GM23338 (cell line): ENCODE results near the gene SLC26A6. TPM values are rescaled to one million over a fixed set of nuclear protein-coding genes. Genes with fewer than 3 reads are reported as not detected.

Source experiments
- ATAC-seq: fragments of 200-7000 bp; cut with Tn5 transposase; 3 replicates; pipeline ENCODE4 v1.9.1; 2020
- DNase-seq: peaks from one replicate; pipeline ENCODE4 v3.0.0-alpha.2; 2015; ENCODE audit warnings: low spot score
- H2AFZ ChIP-seq: fragments of 200-600 bp; sonication (generic); 2 replicates; pipeline ENCODE4 v1.8.0; 2016; ENCODE audit warnings: antibody characterized with exemption, mild to moderate bottlenecking, moderate library complexity
- H3F3A ChIP-seq: fragments of 200-600 bp; sonication (generic); replicated peaks from 2 replicates; pipeline ENCODE4 v1.8.0; 2017; ENCODE audit warnings: antibody characterized with exemption, mixed run types, low read depth
- H3K27ac ChIP-seq: fragments of 200-600 bp; sonication (generic); 2 replicates; pipeline ENCODE4 v1.6.1; 2016; ENCODE audit warnings: low read depth
- H3K27me3 ChIP-seq: fragments of 200-600 bp; sonication (generic); 2 replicates; pipeline ENCODE4 v1.8.0; 2016; ENCODE audit warnings: mild to moderate bottlenecking, mixed run types, moderate library complexity; ENCODE audit not compliant: insufficient read depth
- H3K36me3 ChIP-seq: fragments of 200-600 bp; sonication (generic); 2 replicates; pipeline ENCODE4 v1.8.0; 2016; ENCODE audit warnings: mild to moderate bottlenecking; ENCODE audit not compliant: insufficient read depth
- H3K4me1 ChIP-seq: fragments of 200-600 bp; sonication (generic); 2 replicates; pipeline ENCODE4 v1.8.0; 2016; ENCODE audit warnings: mild to moderate bottlenecking, moderate library complexity; ENCODE audit not compliant: insufficient read depth
- H3K4me2 ChIP-seq: fragments of 200-600 bp; sonication (generic); 2 replicates; pipeline ENCODE4 v1.7.1; 2017; ENCODE audit warnings: mixed run types
- H3K4me3 ChIP-seq: fragments of 200-600 bp; sonication (generic); 2 replicates; pipeline ENCODE4 v1.6.1; 2016; ENCODE audit warnings: mixed run types
- H3K79me2 ChIP-seq: fragments of 200-600 bp; sonication (generic); replicated peaks from 2 replicates; pipeline ENCODE4 v1.8.0; 2017; ENCODE audit warnings: mild to moderate bottlenecking; ENCODE audit not compliant: insufficient read depth
- H3K9me2 ChIP-seq: fragments of 200-600 bp; sonication (generic); 2 replicates; pipeline ENCODE4 v1.8.0; 2017; ENCODE audit not compliant: insufficient read depth
- H4K20me1 ChIP-seq: fragments of 200-600 bp; sonication (generic); replicated peaks from 2 replicates; pipeline ENCODE4 v1.8.0; 2017; ENCODE audit warnings: mild to moderate bottlenecking; ENCODE audit not compliant: insufficient read depth
- H3K27ac Mint-ChIP-seq: 2 replicates; pipeline ENCODE4 v1.8.0; 2020; ENCODE audit warnings: inconsistent platforms, mild to moderate bottlenecking, moderate library complexity, mixed read lengths
- H3K27me3 Mint-ChIP-seq: 3 replicates; pipeline ENCODE4 v1.8.0; 2022; ENCODE audit warnings: low read depth, mild to moderate bottlenecking, moderate library complexity, mixed read lengths, inconsistent platforms; ENCODE audit not compliant: insufficient read depth, poor library complexity
- H3K36me3 Mint-ChIP-seq: 3 replicates; pipeline ENCODE4 v1.8.0; 2021; ENCODE audit warnings: low read depth, mild to moderate bottlenecking, inconsistent platforms, moderate library complexity, mixed read lengths
- H3K4me1 Mint-ChIP-seq: 3 replicates; pipeline ENCODE4 v1.8.0; 2020; ENCODE audit warnings: mild to moderate bottlenecking, inconsistent platforms, mixed read lengths
- H3K4me3 Mint-ChIP-seq: 3 replicates; pipeline ENCODE4 v1.8.0; 2021; ENCODE audit warnings: moderate library complexity, mild to moderate bottlenecking, inconsistent platforms, mixed read lengths
- H3K9me3 Mint-ChIP-seq: 3 replicates; pipeline ENCODE4 v1.8.0; 2020; ENCODE audit warnings: moderate library complexity, mild to moderate bottlenecking, inconsistent platforms, mixed read lengths
- JUNB ChIP-seq: IDR thresholded peaks from one replicate; pipeline ENCODE4 v1.6.1; 2016; ENCODE audit warnings: antibody characterized with exemption; ENCODE audit not compliant: unreplicated experiment
- STAT1 ChIP-seq: IDR thresholded peaks from one replicate; pipeline ENCODE4 v1.6.1; 2016; ENCODE audit warnings: antibody characterized with exemption; ENCODE audit not compliant: unreplicated experiment
- ZNF114 ChIP-seq: fragments of 250-450 bp; sonication (Bioruptor Pico); IDR thresholded peaks from 2 replicates; pipeline ENCODE4 v1.5.0; 2020; ENCODE audit warnings: mild to moderate bottlenecking, moderate library complexity
- ZNF331 ChIP-seq: fragments of 250-450 bp; sonication (Bioruptor Pico); IDR thresholded peaks from 2 replicates; pipeline ENCODE4 v1.5.0; 2020; ENCODE audit warnings: low read depth, mild to moderate bottlenecking, moderate library complexity
- ZNF462 ChIP-seq: fragments of 250-450 bp; sonication (Bioruptor Pico); IDR thresholded peaks from 2 replicates; pipeline ENCODE4 v1.5.0; 2020; ENCODE audit warnings: mild to moderate bottlenecking, moderate library complexity
- polyA plus RNA-seq: library from polyadenylated mRNA; unstranded; fragments of >200 nt; fragmentation: Nextera tagmentation; extraction: Ambion mirVana; gene quantifications from 2 replicates; pipeline ENCODE4 v1.2.1, GENCODE V29; 2016
- total RNA-seq: library from RNA; depleted of rRNA; stranded (reverse); fragments of >200 nt; shearing (Covaris generic); gene quantifications from 2 replicates; pipeline ENCODE4 v1.2.3, GENCODE V29; 2014

SLC26A6 gene
- total and polyA plus RNA-seq, 2 experiments from 2014 or later, result 34.3 to 96.4 TPM

- TF ChIP-seq ZNF462 (CRISPR knock-in tag), result no peak
Observed at GRCh38 chr3:48682786-48683185, 47.5 kb upstream of the SLC26A6 start (continued).

GRCh38 chr3:48681974-48682610 is 46.8 kb upstream of the SLC26A6 start:
- peaks cover 53% of the 10 kb centered on the region for H3K36me3 Mint-ChIP-seq
- H2AFZ ChIP-seq, result no peak overlapping the region
- TF ChIP-seq ZNF331 (CRISPR knock-in tag) (no peak), JUNB (no peak), ZNF114 (CRISPR knock-in tag) (no peak), STAT1 (no peak), ZNF462 (CRISPR knock-in tag) (no peak)

More at GRCh38 chr3:48681974-48682610, 46.8 kb upstream of the SLC26A6 start:
- no peak overlapping the region for H3K27ac ChIP-seq
- no peak overlapping the region for H3K4me3 ChIP-seq
- H3K79me2 ChIP-seq, result peaks cover 13% of the 10 kb centered on the region
- peaks cover 7% of the 10 kb centered on the region for H3K4me1 ChIP-seq
- no peak for ATAC-seq
- peaks cover 10% of the 10 kb centered on the region for H3F3A ChIP-seq
- 0 out of 2 replicates have a peak, but pooled peaks cover 2% of the 10 kb centered on the region for H4K20me1 ChIP-seq
- H3K9me3 Mint-ChIP-seq, result no peaks in the 10 kb centered on the region; the same call in 2 of the 3 replicates
- H3K27me3 Mint-ChIP-seq, result peaks cover 17% of the 10 kb centered on the region
- H3K9me2 ChIP-seq, result no peaks in the 10 kb centered on the region
- H3K36me3 ChIP-seq, result no peaks in the 10 kb centered on the region
- DNase-seq, result no peak
- H3K4me1 Mint-ChIP-seq, result peaks cover 17% of the 10 kb centered on the region
- H3K4me3 Mint-ChIP-seq, result no peak overlapping the region
- H3K4me2 ChIP-seq, result no peak overlapping the region
- H3K27ac Mint-ChIP-seq, result no peak overlapping the region
- H3K27me3 ChIP-seq, result no peaks in the 10 kb centered on the region
